Measurements from ENCODE around the gene CPNE5. TPM values are rescaled to one million over a fixed set of nuclear protein-coding genes. Genes with fewer than 3 reads are reported as not detected.

Gene CPNE5
- total and polyA plus RNA-seq, 3 donors from 2014 or later: 44.2 to 137 (median 97.8) TPM

DNA sequence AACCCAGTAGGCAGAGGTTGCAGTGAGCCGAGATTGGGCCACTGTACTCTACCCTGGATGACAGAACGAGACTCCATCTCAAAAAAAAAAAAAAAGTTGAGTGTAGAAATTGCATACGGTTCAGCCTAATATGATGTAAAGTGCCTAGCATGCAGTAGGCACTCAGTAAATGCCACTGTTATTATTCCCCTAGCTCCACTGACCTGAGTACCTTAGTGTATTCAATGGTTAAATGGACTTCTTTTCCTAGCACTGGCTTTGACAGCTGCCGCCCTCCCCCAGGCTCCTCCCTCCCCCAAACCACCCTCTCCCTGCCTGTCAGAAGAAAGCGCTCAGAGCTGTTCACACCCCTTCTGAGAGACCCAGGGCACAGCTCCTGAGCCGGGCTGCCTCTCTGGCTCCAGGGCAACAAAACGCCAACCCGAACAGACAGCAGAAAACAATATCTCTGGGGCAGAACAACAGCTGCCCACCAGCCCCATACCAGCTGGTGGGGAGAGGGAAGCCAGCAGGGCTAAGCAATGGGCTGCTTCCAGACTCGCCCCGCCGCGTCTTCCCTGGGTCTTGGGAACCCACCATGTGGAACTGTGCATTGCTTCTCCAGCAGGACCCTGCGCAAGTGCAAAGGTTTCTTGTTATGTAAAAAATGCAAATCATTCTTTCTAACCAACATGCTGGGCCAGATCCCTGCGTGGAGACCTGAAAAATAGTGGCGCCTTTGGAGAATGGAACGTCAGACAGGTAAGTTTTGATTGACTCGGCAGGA lies 4.5 kb downstream of the CPNE5 start:
- Histone ChIP-seq H3K4me1 (peaks cover 16% of the 10 kb centered on the region), H3K4me3 (no peak overlapping the region), H3K9me3 (no peaks in the 10 kb centered on the region), H3K27ac (no peak overlapping the region), H3K27me3 (no peaks in the 10 kb centered on the region), H3K36me3 (ENCODE audit: low read depth, missing control alignments) (no peaks in the 10 kb centered on the region)
- no peak for TF ChIP-seq POLR2A (IDR thresholded peaks at IDR 0.05)
- TF ChIP-seq CTCF (IDR thresholded peaks at IDR 0.05): no peak
- intact Hi-C loops (cut with DNase I; ENCODE audit: low total_unique reads): no loop called here
- DNase-seq: peak; percentile 41
- WGBS, 2 donors: 65 to 69% methylated on average over 15 to 17 of the region's 17 CpGs

DNA sequence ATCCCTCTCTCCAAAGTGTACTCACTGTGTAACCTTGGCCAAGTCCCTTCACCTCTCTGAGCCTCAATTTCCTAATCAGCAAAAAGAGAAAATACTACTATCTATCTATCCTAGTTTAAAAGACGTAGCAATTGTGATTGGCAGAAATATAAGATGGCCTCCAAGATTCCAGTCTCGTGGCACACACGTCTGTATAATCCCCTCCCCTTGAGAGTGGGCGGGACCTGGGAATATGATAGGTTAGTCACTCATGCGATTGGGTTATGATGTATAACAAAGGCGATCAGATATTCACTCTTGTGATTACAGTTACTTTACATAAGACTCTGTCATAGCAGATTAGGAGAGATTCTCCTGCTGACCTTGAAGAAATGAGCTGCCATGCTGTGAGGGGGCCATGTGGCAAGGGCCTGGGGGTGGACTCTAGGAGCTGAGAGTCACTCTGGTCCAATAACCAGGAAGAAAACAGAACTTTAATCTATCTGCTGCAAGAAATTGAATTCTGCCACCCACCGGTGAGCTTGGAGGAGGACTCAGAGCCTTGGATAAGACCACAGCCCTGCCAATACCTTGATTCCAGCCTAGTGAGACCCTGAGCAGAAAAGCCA lies 6.0 kb downstream of the CPNE5 start:
- 83 to 89% methylated on average over 7 of the region's 7 CpGs for WGBS, 2 donors
- intact Hi-C loops (cut with DNase I; ENCODE audit: low total_unique reads): no loop called here
- no peak overlapping the region for H3K4me3 ChIP-seq

GRCh38 chr6:36832313-36832712 lies 6.9 kb downstream of the CPNE5 start:
- Histone ChIP-seq H3K27ac (no peak overlapping the region), H3K4me1 (peaks cover 24% of the 10 kb centered on the region), H3K4me3 (no peak overlapping the region), H3K27me3 (no peaks in the 10 kb centered on the region), H3K9me3 (no peaks in the 10 kb centered on the region), H3K36me3 (ENCODE audit: low read depth, missing control alignments) (no peaks in the 10 kb centered on the region)
- TF ChIP-seq POLR2A (IDR thresholded peaks at IDR 0.05) (no peak), CTCF (IDR thresholded peaks at IDR 0.05) (no peak)
- 86 to 88% methylated on average over 5 of the region's 5 CpGs for WGBS, 2 donors
- DNase-seq: no peak
- intact Hi-C loops (cut with DNase I; ENCODE audit: low total_unique reads): no loop called here

More for the DNA sequence above, 6.0 kb downstream of the CPNE5 start:
- no peaks in the 10 kb centered on the region for H3K9me3 ChIP-seq
- no peaks in the 10 kb centered on the region for H3K36me3 ChIP-seq (ENCODE audit: low read depth, missing control alignments)
- H3K27ac ChIP-seq: no peak overlapping the region
- DNase-seq: no peak
- no peaks in the 10 kb centered on the region for H3K27me3 ChIP-seq
- no peak for TF ChIP-seq CTCF (IDR thresholded peaks at IDR 0.05)
- TF ChIP-seq POLR2A (IDR thresholded peaks at IDR 0.05): no peak
- peaks cover 17% of the 10 kb centered on the region for H3K4me1 ChIP-seq

DNA sequence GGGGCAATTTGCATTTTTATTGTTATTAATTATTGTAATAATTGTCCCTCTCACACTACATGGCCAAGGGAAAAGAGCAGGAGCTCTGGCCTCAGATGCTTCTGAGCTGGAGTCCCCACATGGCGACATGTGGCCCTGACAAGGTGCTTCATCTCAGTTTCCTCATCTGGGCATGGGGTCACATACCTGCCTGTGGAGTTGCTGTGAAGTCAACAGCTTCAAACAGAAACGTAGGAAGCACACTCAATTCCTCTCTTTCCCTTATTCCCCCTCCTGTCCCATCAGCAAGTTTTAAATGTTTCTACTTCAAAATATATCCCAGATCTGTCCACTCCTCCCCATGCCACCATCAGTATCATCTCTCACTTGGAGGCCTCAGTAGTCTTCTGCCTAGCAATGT lies 8.7 kb downstream of the CPNE5 start:
- peaks cover 27% of the 10 kb centered on the region for H3K4me1 ChIP-seq
- no peak for DNase-seq
- H3K4me3 ChIP-seq: no peak overlapping the region
- H3K9me3 ChIP-seq: no peaks in the 10 kb centered on the region
- no peak for TF ChIP-seq POLR2A (IDR thresholded peaks at IDR 0.05)
- intact Hi-C loops (cut with DNase I; ENCODE audit: low total_unique reads): no loop called here
- H3K27me3 ChIP-seq: no peaks in the 10 kb centered on the region
- peak overlapping the region in 1 of 2 donors; percentile 4 for H3K27ac ChIP-seq
- H3K36me3 ChIP-seq (ENCODE audit: low read depth, missing control alignments): no peaks in the 10 kb centered on the region
- 36 to 77% methylated on average over 2 of the region's 2 CpGs for WGBS, 2 donors

DNA sequence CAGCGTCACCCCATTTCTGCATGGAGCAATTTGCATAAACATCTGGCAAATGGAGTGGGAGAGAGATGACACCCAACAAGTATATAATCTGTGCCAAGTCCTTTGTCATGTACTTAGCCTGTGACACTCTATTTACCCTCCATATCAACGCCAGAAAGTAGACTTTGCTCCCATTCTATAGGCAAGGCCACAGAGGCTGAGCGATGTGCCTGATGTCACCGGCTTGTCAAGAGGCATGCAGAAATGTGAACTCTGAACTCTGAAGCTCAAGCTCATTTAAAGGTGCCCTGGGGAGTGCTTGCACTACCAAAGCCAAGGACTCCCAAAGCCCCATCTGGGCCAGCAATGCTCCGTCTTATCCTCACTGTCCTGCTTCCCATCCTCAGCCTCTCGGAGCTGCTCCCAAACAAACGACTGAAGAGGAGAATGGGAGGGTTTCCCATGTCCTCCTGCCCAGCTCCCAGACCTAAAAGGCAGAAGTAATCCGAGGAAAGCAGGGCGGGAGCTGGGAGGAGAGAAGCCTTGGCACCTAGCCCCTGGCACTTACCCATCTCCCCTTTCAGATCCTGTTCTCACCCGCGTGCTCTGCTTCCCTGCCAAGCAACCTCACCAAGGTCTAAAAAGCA lies 9.2 kb downstream of the CPNE5 start:
- TF ChIP-seq CTCF (IDR thresholded peaks at IDR 0.05) (no peak), POLR2A (IDR thresholded peaks at IDR 0.05) (no peak)
- WGBS, 2 donors: 24 to 34% methylated on average over 9 to 11 of the region's 11 CpGs

More for the DNA sequence above, 9.2 kb downstream of the CPNE5 start:
- peak overlapping the region in 1 of 2 donors; percentile 4 for H3K27ac ChIP-seq
- no peaks in the 10 kb centered on the region for H3K27me3 ChIP-seq
- H3K4me1 ChIP-seq: peaks cover 27% of the 10 kb centered on the region
- H3K36me3 ChIP-seq (ENCODE audit: low read depth, missing control alignments): no peaks in the 10 kb centered on the region
- no peaks in the 10 kb centered on the region for H3K9me3 ChIP-seq
- DNase-seq: peak; percentile 93
- intact Hi-C loops (cut with DNase I; ENCODE audit: low total_unique reads): no loop called here
- H3K4me3 ChIP-seq: no peak overlapping the region
